NCI-H1930 (cell line): Measurements from ENCODE around the gene NME4.
"Not testable (repeated sequence)": the region's sequence is repeated elsewhere in the genome, so short reads cannot be mapped to it uniquely, and the experiment has no call there.

Source experiments
- DNase-seq, 2 experiments: peaks; one replicate each; lab custom pipeline; 2025; lab: John Stamatoyannopoulos, UW

The NME4 gene

GRCh38 chr16:377419-377951, 19.5 kb upstream of the NME4 start:
- no peak for DNase-seq

- DNase-seq = not testable (repeated sequence)
These were observed 18.7 kb upstream of the NME4 start for GRCh38 chr16:378113-378820.

DNA sequence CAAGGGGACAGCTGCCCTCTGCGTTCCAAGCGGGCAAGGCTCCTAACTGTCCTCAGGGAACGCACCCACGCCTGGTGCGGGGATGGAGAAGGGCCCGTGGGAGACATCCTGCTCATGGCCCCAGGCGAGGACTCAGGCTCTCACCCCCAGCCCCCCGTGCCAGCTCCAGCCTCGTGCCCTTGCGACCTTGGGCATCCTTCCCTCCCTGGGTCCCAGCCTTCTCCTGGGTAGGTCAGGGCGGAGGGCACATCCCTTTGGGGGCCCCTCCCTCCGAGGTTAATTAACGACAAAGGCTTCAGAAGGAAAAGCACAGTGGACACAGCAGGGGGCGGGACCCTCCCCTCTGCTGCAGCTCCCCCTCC, 18.2 kb upstream of the NME4 start:
- DNase-seq = no peak

DNA sequence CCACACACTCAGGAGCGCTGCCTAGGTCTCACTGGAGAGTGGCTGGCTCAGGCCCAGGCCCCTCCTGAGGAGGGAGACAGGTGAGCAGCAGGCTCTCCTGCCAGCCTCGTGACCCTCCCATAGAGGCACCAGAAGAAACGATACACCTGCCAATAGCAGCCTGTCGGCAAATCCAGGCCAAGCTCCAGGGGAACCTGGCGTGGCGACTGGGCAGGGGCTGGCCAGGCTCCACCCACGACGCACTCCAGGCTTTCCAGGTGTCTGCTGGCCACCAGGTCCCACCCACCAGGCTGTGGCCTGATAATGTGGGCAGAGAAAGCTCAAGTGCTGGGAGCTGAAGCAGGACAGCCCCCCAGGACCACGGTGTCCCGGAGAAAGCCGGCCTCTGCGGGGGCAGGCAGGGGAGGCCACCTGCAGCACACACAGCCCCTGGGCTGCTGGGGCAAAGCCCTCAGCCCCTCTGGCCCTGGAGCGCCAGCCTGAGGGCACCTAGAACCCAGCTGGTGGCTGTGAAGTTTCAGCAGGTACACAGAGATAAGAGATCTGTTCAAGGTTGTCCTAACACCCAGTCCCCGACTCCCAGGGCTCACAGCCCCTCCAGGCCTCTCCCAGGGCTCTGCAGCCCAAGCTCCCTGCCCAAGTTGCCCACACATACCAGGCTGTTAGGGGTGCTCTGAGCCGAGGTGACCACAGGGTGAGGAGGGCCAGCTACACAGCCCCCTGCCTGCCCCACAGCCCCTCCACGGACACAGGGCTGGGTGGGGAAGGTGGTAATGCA, 17.6 kb upstream of the NME4 start:
- no peak for DNase-seq

- no peak for DNase-seq
These were observed 16.8 kb upstream of the NME4 start for GRCh38 chr16:379961-380761.

GRCh38 chr16:380762-381011, 16.3 kb upstream of the NME4 start:
- DNase-seq = no peak

- DNase-seq = no peak
These were observed 15.8 kb upstream of the NME4 start for GRCh38 chr16:381012-381788.

- DNase-seq = peak; percentile 57 to 77
These were observed 14.9 kb upstream of the NME4 start, which contains the start of gene PGAP6 for GRCh38 chr16:381789-382717. PGAP6 (minus strand) TSS chr16:381978; CDS start chr16:381821, 157 bp downstream.

DNA sequence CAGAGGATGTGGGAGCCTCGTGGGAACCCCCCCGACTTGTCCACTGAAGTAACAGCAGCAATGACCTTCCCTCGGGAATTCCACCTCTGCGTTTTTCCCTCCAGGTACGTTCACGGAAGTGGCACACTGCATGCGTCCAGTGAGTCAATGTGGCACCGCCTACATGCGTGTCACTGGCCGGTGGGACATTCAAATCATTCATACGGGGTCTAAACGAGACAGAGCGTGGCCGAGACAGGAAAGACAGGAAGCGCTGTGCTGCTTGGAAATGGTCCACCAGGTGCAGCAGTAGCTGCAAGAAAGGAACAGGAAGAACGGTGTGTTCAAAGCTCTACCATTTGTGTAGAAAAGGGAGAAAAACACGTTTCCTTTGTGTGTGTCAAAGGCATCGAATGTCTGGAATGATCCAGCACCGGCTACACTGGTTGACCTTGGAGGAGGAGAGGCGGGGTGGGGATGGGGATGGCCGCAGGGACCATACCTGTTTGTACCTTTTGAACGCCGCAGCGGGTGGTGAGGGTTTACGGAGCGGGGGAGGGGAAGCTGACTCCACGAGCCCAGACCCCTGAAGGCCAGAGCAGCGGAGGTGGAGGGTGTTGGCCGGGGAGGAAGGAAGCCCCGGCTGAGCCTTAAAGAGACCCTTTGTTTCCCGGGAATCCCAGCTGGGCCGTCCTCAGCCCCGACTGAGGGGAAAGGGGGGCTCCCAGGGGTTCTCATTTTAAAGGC, 13.5 kb upstream of the NME4 start:
- DNase-seq = no peak

GRCh38 chr16:386641-387156, 10.3 kb upstream of the NME4 start:
- no peak for DNase-seq

DNA sequence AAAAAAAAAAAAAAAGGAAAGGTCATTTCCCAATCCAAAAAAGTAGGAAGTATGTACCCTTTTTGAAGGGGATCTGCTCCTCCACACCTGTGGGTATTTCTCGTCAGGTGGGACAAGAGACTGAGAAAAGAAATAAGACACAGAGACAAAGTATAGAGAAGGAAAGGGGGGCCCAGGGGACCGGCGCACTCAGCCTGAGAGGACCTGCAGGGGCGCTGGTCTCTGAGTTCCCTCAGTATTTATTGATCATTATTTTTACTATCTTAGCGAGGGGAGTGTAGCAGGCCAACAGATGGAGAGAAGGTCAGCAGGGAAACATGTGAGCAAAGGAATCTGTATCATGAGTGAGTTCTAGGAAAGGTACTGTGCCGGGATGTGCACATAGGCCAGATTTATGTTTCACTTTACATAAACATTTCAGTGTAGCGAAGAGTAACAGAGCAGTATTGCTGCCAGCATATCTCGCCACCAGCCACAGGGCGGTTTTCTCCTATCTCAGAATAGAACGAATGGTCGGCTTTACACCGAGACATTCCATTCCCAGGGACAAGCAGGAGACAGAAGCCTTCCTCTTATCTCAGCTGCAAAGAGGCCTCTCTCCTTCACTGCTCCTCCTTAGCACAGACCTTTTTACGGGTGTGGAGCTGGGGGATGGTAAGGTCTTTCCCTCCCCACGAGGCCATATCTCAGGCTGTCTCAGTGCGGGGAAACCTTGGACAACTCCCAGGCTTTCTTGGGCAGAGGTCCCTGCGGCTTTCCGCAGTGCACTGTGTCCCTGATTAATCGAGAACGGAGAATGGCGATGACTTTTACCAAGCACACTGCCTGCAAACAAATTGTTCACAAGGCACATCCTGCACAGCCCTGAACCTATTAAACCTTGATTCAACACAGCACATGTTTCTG, 9.0 kb upstream of the NME4 start:
- not testable (repeated sequence) for DNase-seq

- no peak for DNase-seq
These were observed 7.6 kb upstream of the NME4 start for GRCh38 chr16:389352-389751.

- DNase-seq = peak in 1 of 2 experiments; percentile 34
These were observed 5.1 kb upstream of the NME4 start for GRCh38 chr16:391885-392335.

DNA sequence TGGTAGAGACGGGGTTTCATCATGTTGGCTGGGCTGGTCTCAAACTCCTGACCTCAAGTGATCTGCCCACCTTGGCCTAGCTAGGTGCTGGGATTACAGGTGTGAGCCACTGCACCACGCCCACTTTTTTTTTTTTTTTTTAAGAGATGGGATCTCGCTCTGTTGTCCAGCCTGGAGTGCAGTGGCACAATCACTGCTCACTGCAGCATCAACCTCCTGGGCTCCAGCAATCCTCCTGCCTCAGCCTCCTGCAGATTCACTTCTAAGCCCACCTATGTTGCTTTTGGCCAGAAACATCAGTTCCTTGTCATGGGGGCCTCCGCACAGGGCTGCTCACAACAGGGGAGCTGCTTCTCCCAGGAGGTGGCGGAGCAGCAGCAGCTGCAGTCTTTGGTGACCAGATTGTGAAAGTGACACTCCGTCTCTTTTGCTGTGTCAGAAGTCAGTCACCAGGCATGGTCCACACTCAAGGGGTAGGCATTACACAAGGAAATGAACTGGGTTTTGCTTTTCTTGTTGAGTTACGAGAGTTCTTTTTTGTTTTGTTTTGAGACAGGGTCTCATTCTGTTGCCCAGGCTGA, 4.5 kb upstream of the NME4 start:
- no peak for DNase-seq

DNA sequence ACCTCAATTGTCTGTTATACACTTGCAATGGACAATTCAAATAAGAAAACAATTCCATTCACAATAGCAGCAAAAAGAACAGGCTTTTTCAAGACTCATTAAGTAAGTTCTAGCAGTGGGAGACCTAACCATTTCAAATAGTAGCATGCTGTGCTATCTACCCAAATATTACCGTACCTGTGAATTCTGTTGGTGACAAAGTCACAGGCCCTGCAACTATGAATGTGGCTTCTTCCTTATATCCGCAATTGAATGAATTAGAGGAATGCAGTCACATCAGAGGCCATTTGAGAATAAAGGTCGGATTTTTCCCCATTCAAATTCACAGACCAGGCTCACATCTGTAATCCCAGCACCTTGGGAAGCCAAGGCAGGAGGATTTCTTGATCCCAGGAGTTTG, 800 bp upstream of the NME4 start:
- DNase-seq = peak in 1 of 2 experiments; percentile 36

GRCh38 chr16:396605-397004, 394 bp upstream of the NME4 start:
- DNase-seq = peak; percentile 37 to 55

DNA sequence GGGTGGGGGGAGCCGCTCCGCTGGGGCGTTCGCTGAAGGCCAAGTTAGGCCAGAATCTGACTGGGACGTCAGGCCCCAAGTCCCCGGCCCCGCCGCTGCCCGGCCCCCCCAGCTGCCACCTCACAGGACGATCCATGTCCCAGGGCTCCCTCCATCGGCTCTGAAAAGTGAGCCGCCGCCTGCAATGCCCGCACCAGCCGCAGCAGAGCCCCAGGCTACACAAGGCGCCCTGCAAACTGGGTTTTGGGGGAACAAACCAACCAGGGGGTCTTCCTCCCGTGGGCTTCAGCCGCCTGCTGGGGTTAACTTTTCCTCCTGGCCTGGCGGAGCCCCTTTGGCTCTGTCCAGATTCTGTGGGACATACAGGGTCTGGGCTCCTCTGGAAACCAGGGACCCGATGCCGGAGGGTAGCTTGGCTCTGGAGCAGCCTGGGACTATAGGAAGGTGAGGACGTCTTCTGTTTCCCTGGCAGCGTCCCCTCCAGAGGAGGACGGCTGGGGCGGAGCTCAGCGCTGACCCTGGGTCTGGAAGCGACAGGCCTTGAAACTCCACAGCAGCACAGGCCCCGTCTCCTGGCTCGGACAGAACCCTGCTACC, 835 bp downstream of the NME4 start:
- DNase-seq = peak; percentile 41 to 69
